ENCODE results near the gene FAM163A.

GRCh38 chr1:179781962-179782361, 38.9 kb downstream of the FAM163A start:
- TF ChIP-seq CTCF (IDR thresholded peaks at IDR 0.05), result no peak
- no peak for TF ChIP-seq POLR2A (IDR thresholded peaks at IDR 0.05)
